ENCODE measurements around the gene ANO4.

GRCh38 chr12:100897240-100897639 lies 102.7 kb downstream of the ANO4 start:
- no peak for TF ChIP-seq CTCF (IDR thresholded peaks at IDR 0.05)
- no peak for TF ChIP-seq EZH2 (IDR thresholded peaks at IDR 0.05; ENCODE audit: borderline replicate concordance, insufficient read depth, low read depth, low read length, poor library complexity, severe bottlenecking)

Measured in B cell (primary cell).